Measurements from ENCODE around the gene CCDC71.
A peak's percentile ranks its signal among the peaks of the same experiment; 100 is the strongest.

The CCDC71 gene

DNA sequence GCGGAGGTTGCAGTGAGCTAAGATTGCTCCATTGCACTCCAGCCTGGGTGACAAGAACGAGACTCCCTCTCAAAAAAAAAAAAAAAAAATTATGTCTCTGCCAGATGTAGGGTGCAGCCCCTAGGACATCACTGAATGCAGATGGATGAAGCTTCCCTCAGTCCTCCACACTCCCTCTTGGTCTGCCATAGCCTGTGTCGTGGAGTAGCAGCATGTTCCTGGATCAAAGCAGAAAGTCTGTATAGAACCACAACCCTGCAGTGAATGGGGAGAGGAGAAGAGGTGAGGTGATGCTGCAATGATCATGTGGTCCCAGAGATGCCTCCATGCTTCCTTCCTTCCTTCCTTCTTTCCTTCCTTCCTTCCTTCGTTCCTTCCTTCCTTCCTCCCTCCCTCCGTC, 18.0 kb downstream of the CCDC71 start:
- DNase-seq (ENCODE audit: insufficient read length, low spot score): no peak
- TF ChIP-seq, protein P1, sequence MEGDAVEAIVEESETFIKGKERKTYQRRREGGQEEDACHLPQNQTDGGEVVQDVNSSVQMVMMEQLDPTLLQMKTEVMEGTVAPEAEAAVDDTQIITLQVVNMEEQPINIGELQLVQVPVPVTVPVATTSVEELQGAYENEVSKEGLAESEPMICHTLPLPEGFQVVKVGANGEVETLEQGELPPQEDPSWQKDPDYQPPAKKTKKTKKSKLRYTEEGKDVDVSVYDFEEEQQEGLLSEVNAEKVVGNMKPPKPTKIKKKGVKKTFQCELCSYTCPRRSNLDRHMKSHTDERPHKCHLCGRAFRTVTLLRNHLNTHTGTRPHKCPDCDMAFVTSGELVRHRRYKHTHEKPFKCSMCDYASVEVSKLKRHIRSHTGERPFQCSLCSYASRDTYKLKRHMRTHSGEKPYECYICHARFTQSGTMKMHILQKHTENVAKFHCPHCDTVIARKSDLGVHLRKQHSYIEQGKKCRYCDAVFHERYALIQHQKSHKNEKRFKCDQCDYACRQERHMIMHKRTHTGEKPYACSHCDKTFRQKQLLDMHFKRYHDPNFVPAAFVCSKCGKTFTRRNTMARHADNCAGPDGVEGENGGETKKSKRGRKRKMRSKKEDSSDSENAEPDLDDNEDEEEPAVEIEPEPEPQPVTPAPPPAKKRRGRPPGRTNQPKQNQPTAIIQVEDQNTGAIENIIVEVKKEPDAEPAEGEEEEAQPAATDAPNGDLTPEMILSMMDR (IDR thresholded peaks at IDR 0.05; ENCODE audit: insufficient read depth, missing control alignments): no peak
- FAIRE-seq: no peak

DNA sequence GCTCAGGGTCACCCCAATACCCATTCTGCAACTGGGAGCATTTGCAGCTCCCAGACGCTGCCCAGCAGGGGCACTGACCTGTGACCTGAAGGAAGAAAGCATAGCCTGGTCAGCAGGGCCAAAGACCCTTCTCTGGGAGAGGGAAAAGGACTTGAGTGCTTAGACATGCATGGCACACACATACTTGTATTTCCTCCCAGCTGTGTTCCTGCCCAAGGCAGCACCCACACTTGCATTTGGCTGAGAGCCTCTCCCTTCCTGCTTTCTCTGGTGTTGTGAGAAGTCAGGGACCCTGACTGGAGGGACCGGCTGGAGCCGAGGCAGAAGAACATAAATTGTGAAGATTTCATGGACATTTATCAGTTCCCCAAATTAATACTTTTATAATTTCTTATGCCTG, 26.1 kb downstream of the CCDC71 start:
- DNase-seq (ENCODE audit: insufficient read length, low spot score) (no peak), FAIRE-seq (no peak)
- TF ChIP-seq, protein P1 (IDR thresholded peaks at IDR 0.05; ENCODE audit: insufficient read depth, missing control alignments): no peak

DNA sequence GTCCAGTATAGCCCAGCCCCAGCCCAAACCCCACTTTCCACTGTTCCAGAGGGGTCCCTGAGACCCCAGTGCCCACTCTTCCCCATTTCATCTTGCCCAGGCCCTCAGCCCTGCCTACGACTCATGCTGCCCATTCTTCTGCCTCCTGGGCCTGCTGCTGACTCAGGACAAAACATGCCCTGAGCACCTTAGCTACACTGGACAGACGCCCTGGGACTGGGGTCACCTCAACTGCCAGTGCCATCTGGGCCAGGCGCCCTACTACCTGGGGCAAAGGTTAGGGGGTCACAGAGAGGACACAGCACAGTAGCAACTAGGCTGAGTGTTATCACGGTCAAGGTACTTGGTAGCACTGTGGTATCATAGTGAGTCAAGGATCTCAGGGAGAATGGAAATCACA, 30.6 kb downstream of the CCDC71 start:
- FAIRE-seq: no peak
- TF ChIP-seq, protein P1 (IDR thresholded peaks at IDR 0.05; ENCODE audit: insufficient read depth, missing control alignments): no peak
- no peak for DNase-seq (ENCODE audit: insufficient read length, low spot score)

DNA sequence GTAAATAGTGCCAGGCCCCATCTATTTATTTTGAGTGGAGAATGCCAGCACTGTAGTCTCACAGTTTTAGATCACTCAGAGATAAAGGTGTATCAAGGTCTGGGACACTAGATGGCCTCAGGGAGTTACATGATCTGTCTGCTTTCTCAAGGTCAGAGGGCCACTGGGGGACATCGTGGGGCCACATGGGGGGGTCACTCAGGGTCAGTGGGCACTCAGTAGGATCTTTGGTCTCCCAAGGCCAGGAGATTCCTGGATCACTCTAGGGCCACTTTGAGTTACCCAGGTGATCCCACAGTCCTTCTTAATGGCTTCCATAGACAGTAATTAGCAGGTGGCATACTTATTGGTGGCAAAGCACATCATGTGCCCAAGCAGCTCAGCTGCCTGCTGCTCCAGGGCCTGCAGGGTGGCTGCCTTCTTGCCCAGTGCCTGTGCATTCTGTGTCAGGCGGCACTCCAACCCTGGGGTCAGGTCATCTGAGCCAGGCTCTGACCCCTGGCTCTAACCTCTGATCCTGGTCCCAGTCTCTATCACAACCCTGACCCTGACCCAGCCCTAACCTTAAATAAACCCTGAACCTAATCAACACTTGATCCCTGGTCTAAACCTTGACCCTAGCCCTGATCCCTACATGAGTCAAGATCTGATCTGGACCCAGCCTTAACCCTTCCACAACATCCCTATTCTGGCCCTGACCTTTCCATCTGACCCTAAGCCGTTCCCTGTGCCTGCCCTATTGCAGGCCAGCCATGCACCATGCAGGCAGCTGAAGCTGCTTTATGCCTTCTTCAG, 31.5 kb downstream of the CCDC71 start:
- DNase-seq (ENCODE audit: insufficient read length, low spot score) (no peak), FAIRE-seq (no peak)
- TF ChIP-seq, protein P1 (IDR thresholded peaks at IDR 0.05; ENCODE audit: insufficient read depth, missing control alignments): no peak

DNA sequence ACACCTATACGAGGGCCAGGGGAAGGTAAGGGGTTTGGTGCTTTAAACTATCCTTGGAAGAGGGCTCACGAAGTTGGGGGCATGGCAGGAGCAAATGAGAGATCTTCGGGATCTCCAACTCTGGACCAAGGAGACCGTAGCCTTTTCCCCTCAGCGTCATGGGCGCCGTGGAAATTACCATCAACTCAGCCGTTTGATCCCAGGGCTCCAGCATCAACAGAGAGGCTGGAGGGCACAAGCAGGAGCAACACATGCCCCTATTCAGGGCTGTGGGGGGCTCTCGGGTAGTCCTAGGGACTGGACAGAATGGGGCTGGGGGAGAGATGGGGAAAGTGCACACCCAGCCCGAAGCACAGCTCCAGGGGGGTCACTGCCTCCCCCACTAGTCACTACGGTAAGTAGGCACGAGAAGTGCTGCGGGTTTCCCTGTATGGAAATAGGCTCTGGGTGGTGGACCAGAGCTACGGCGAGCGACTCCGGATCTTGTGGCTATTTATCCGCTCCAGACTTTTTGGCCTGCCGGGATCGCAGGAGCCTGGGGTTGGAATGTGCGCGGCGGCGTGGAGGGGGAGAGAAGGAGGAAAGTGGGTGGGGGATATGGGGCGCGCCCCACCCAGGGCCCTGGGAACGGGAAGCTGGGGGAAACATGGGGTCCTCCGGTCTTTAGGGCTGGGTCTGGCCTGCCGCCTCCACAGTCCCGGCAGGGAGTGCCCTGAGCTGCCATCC, 32.7 kb downstream of the CCDC71 start:
- TF ChIP-seq, protein P1 (IDR thresholded peaks at IDR 0.05; ENCODE audit: insufficient read depth, missing control alignments): peak; percentile 9
- DNase-seq (ENCODE audit: insufficient read length, low spot score): peak; percentile 95
- no peak for FAIRE-seq

DNA sequence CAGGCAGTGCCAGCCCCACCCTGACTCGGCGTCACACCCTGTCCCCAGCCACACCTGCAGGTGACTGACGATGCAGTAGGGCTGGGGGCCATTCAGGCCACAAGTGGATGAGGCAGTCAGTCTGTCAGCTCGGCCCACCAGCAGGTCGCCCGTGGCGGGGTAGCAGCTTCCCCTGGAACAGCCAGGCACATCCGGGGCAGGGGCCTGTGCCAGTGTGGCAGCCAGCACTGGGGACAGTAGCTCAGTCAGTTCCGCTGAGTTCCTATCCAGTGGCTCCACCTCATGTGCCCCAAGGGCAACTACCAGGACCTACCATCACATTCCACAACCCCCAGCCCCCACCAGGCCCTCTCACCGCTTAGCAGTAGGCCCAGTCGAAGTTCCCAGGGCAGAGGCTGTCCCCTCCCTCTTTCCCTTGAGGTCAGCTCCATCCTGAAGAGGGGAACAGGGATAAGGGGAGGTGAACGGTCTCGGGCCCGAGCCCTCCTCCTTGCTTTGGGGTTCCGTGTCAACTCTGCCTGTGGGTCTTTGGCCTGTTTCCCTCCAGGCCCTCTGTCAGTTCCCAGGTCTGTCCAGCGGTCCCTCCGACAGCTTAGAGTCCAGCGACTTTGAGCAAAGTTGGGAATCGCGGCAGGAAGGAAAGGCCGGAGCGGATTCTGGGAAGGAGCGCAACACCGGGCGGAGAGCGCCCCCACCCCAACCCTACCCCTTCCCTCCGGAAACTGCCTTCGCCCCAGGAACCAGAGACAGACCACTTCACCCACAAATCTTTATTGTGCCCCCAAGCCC, 33.5 kb downstream of the CCDC71 start, which contains the start of gene LAMB2:
Gene LAMB2, minus strand, starts transcription at position 614 of the 789 bp plus-strand sequence. Its CDS starts 183 bp downstream, at position 431.
- peak; percentile 85 for DNase-seq (ENCODE audit: insufficient read length, low spot score)
- TF ChIP-seq, protein P1 (IDR thresholded peaks at IDR 0.05; ENCODE audit: insufficient read depth, missing control alignments): peak; percentile 22
- FAIRE-seq: no peak
